BLaER1 (cell line): ENCODE measurements around the gene RSPH10B2.
A peak's percentile ranks its signal among the peaks of the same experiment; 100 is the strongest.
"Not testable (repeated sequence)": the region's sequence is repeated elsewhere in the genome, so short reads cannot be mapped to it uniquely, and the experiment has no call there.

Experiments used
- H3K27ac ChIP-seq: shearing (Covaris generic); formaldehyde crosslinking; 2 replicates; pipeline ENCODE4 v1.8.1; 2022
- H3K27me3 ChIP-seq: shearing (Covaris generic); formaldehyde crosslinking; 2 replicates; pipeline ENCODE4 v1.8.1; 2022
- H3K36me3 ChIP-seq: shearing (Covaris generic); formaldehyde crosslinking; 2 replicates; pipeline ENCODE4 v1.8.1; 2022
- H3K4me1 ChIP-seq: shearing (Covaris generic); formaldehyde crosslinking; 2 replicates; pipeline ENCODE4 v1.8.1; 2022
- H3K4me2 ChIP-seq: shearing (Covaris generic); formaldehyde crosslinking; 2 replicates; pipeline ENCODE4 v1.8.1; 2022
- H3K4me3 ChIP-seq: shearing (Covaris generic); formaldehyde crosslinking; 2 replicates; pipeline ENCODE4 v1.8.1; 2022
- H3K9ac ChIP-seq: shearing (Covaris generic); formaldehyde crosslinking; 2 replicates; pipeline ENCODE4 v1.8.1; 2022
- H3K9me3 ChIP-seq: shearing (Covaris generic); formaldehyde crosslinking; 2 replicates; pipeline ENCODE4 v1.8.1; 2022
- H4K20me1 ChIP-seq: shearing (Covaris generic); formaldehyde crosslinking; 2 replicates; pipeline ENCODE4 v1.8.1; 2022
- Cebpa-rat ChIP-seq: shearing (Covaris generic); IDR thresholded peaks from 2 replicates; pipeline ENCODE4 v1.8.1; 2022

Gene RSPH10B2

GRCh38 chr7:6831018-6831725, 77.3 kb downstream of the RSPH10B2 start:
- Histone ChIP-seq H3K9ac (no peak overlapping the region), H3K4me2 (no peak overlapping the region), H3K4me1 (peaks cover 28% of the 10 kb centered on the region), H3K4me3 (no peak overlapping the region), H3K36me3 (no peaks in the 10 kb centered on the region), H4K20me1 (no peaks in the 10 kb centered on the region), H3K27me3 (no peaks in the 10 kb centered on the region), H3K27ac (no peak overlapping the region), H3K9me3 (no peaks in the 10 kb centered on the region)
- no peak for TF ChIP-seq Cebpa-rat

- H3K4me3 ChIP-seq, result no peak overlapping the region
- peaks cover 30% of the 10 kb centered on the region for H3K4me1 ChIP-seq
- 0 out of 2 replicates have a peak, but pooled peaks cover 6% of the 10 kb centered on the region for H3K9me3 ChIP-seq
- no peak overlapping the region for H3K4me2 ChIP-seq
- TF ChIP-seq Cebpa-rat, result no peak
- H3K9ac ChIP-seq, result no peak overlapping the region
- no peaks in the 10 kb centered on the region for H3K27me3 ChIP-seq
- H4K20me1 ChIP-seq, result no peaks in the 10 kb centered on the region
- H3K27ac ChIP-seq, result no peak overlapping the region
- H3K36me3 ChIP-seq, result no peaks in the 10 kb centered on the region
These were observed 79.7 kb downstream of the RSPH10B2 start for GRCh38 chr7:6833636-6834035.

DNA sequence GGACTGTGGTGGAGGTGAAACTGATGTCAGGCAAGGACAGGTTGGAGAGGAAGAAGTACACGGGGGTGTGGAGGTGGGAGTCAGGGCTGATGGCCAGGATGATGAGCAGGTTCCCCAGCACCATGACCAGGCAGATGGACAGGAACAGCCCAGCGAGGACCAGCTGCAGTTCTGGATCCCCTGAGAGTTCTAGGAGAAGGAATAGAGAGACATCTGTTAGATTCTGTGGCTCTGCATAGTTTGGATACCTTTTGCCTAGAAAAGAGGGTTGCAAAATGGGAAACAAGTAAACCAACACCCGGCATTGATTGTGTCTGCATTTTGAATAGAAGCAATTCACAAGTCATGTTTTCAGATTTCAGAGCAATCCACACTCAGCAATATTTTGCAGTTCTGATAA, 81.6 kb downstream of the RSPH10B2 start:
- H3K4me3 ChIP-seq, H3K36me3 ChIP-seq, H3K27ac ChIP-seq: not testable (repeated sequence)

DNA sequence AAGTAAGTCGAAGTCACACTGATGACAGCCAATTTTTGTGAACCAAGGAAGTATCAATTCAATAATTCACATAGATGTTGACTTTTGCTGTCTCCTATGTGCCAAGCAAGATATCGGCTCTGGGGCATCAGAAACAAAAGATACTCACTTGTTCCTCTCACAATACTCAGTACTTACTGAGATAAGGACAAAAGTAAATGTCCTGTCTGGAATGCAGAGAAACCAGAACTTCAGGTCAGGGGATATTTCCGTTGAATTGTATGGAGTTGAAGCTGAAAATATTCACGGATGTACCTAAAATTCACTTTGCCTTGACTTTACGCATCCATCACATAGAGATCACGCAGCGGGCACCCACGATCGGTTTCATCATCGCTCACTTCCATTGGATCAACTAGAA, 83.2 kb downstream of the RSPH10B2 start:
- peaks cover 15% of the 10 kb centered on the region; the same call in 1 of the 2 replicates for H3K4me1 ChIP-seq
- H3K27me3 ChIP-seq, H3K9me3 ChIP-seq, H3K9ac ChIP-seq, H3K4me2 ChIP-seq, H3K36me3 ChIP-seq, H4K20me1 ChIP-seq, H3K27ac ChIP-seq, H3K4me3 ChIP-seq: not testable (repeated sequence)

More for the DNA sequence above, 81.6 kb downstream of the RSPH10B2 start:
- Histone ChIP-seq H3K4me2 (peak overlapping the region; percentile 17; the same call in 1 of the 2 replicates), H3K4me1 (peaks cover 15% of the 10 kb centered on the region; the same call in 1 of the 2 replicates)
- not testable (repeated sequence) for H3K9me3 ChIP-seq, H4K20me1 ChIP-seq, H3K9ac ChIP-seq, H3K27me3 ChIP-seq

DNA sequence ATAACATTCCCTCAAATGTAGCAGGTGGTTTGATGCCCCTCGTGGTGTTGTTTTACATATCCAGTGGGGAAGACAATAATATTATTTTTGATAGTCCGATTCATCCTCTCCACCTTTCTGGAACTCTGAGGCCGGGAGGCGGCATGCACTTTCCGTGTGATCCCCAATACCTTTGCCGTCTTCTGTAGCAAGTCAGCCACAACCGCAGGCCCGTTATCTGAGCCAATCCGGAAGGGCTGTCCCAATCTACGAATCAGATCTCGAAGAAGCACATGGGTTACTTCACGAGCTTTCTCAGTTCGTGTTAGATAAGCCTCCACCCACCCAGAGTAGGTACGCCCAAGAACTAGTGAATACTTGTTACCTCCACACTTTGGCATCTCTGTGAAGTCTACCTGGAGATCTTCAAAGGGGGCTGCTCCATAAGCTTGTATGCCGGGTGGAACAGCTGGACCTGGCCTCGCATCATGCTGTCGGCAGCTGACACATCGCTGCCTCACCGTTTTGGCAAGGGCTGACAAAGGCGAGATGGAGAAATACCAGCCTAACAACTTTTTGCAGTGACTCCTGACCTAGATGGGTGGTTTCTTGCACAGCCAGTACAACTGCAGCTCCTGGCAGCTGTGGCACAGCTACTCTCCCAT, 88.5 kb downstream of the RSPH10B2 start:
- H3K27me3 ChIP-seq, H3K36me3 ChIP-seq, H3K9me3 ChIP-seq, H3K4me2 ChIP-seq, H4K20me1 ChIP-seq, H3K4me3 ChIP-seq, H3K27ac ChIP-seq, H3K9ac ChIP-seq: not testable (repeated sequence)
- H3K4me1 ChIP-seq, result peaks cover 17% of the 10 kb centered on the region

GRCh38 chr7:6843092-6843491, 89.2 kb downstream of the RSPH10B2 start:
- H3K4me1 ChIP-seq, result peaks cover 17% of the 10 kb centered on the region
- H4K20me1 ChIP-seq, H3K36me3 ChIP-seq, H3K27ac ChIP-seq, H3K9me3 ChIP-seq, H3K27me3 ChIP-seq, H3K4me2 ChIP-seq, H3K9ac ChIP-seq, H3K4me3 ChIP-seq: not testable (repeated sequence)

- not testable (repeated sequence) for H3K4me2 ChIP-seq, H4K20me1 ChIP-seq, H3K9me3 ChIP-seq, H3K27me3 ChIP-seq, H3K4me3 ChIP-seq, H3K36me3 ChIP-seq, H3K27ac ChIP-seq, H3K9ac ChIP-seq
- H3K4me1 ChIP-seq, result peaks cover 17% of the 10 kb centered on the region
These were observed 89.8 kb downstream of the RSPH10B2 start for GRCh38 chr7:6843654-6844053.

- H3K4me3 ChIP-seq, H3K9me3 ChIP-seq, H3K36me3 ChIP-seq, H3K27me3 ChIP-seq, H4K20me1 ChIP-seq, H3K9ac ChIP-seq: not testable (repeated sequence)
- Histone ChIP-seq H3K4me2 (peak overlapping the region; percentile 67), H3K27ac (0 out of 2 replicates have a peak overlapping the region, but pooled peaks have one; percentile 13), H3K4me1 (peaks cover 17% of the 10 kb centered on the region)
These were observed 92.1 kb downstream of the RSPH10B2 start for GRCh38 chr7:6845971-6846449.

- H3K27me3 ChIP-seq, H3K36me3 ChIP-seq, H3K4me2 ChIP-seq, H3K27ac ChIP-seq, H4K20me1 ChIP-seq, H3K4me3 ChIP-seq, H3K9ac ChIP-seq, H3K9me3 ChIP-seq: not testable (repeated sequence)
- H3K4me1 ChIP-seq, result peaks cover 17% of the 10 kb centered on the region
These were observed 93.8 kb downstream of the RSPH10B2 start for GRCh38 chr7:6847751-6848150.
